NCI-H748 treated with DMSO at 0.1 percent for 48 hours (cell line): Measurements from ENCODE around the gene ARHGEF40.

Experiments used
- DNase-seq: peaks from one replicate; lab custom pipeline; 2025; lab: John Stamatoyannopoulos, UW

The ARHGEF40 gene

GRCh38 chr14:21059842-21060613 lies 10.1 kb upstream of the ARHGEF40 start:
- DNase-seq, result no peak

GRCh38 chr14:21060614-21061346 lies 9.3 kb upstream of the ARHGEF40 start:
- no peak for DNase-seq

GRCh38 chr14:21061347-21061668 lies 8.8 kb upstream of the ARHGEF40 start:
- DNase-seq, result no peak

GRCh38 chr14:21063479-21063878 lies 6.6 kb upstream of the ARHGEF40 start:
- no peak for DNase-seq

GRCh38 chr14:21066882-21067502 lies 3.1 kb upstream of the ARHGEF40 start:
- DNase-seq, result peak; percentile 11

- peak; percentile 69 for DNase-seq
These were observed 1.4 kb upstream of the ARHGEF40 start for GRCh38 chr14:21068521-21069387.

- peak; percentile 34 for DNase-seq
These were observed 569 bp upstream of the ARHGEF40 start for GRCh38 chr14:21069388-21070082.

- DNase-seq, result no peak
These were observed 613 bp downstream of the ARHGEF40 start for GRCh38 chr14:21070610-21071224.

GRCh38 chr14:21071225-21072030 lies 1.3 kb downstream of the ARHGEF40 start:
- peak; percentile 58 for DNase-seq

- DNase-seq, result no peak
These were observed 1.9 kb downstream of the ARHGEF40 start for GRCh38 chr14:21072031-21072473.

GRCh38 chr14:21072781-21073339 lies 2.8 kb downstream of the ARHGEF40 start:
- no peak for DNase-seq

- DNase-seq, result no peak
These were observed 3.8 kb downstream of the ARHGEF40 start for GRCh38 chr14:21073921-21074320.

- no peak for DNase-seq
These were observed 4.5 kb downstream of the ARHGEF40 start for GRCh38 chr14:21074398-21075272.

- no peak for DNase-seq
These were observed 5.8 kb downstream of the ARHGEF40 start for GRCh38 chr14:21075719-21076437.

GRCh38 chr14:21077672-21078071 lies 7.6 kb downstream of the ARHGEF40 start:
- no peak for DNase-seq

- no peak for DNase-seq
These were observed 8.2 kb downstream of the ARHGEF40 start for GRCh38 chr14:21078287-21078686.

- no peak for DNase-seq
These were observed 8.6 kb downstream of the ARHGEF40 start for GRCh38 chr14:21078726-21079125.

GRCh38 chr14:21081521-21082142 lies 11.5 kb downstream of the ARHGEF40 start:
- no peak for DNase-seq
